ENCODE measurements around the gene COLEC12. TPM values are rescaled to one million over a fixed set of nuclear protein-coding genes. Genes with fewer than 3 reads are reported as not detected.
A peak's percentile ranks its signal among the peaks of the same experiment; 100 is the strongest.

Gene COLEC12
- total and polyA plus RNA-seq, 2 experiments from 2014 or later: 19.4 to 25.9 TPM

DNA sequence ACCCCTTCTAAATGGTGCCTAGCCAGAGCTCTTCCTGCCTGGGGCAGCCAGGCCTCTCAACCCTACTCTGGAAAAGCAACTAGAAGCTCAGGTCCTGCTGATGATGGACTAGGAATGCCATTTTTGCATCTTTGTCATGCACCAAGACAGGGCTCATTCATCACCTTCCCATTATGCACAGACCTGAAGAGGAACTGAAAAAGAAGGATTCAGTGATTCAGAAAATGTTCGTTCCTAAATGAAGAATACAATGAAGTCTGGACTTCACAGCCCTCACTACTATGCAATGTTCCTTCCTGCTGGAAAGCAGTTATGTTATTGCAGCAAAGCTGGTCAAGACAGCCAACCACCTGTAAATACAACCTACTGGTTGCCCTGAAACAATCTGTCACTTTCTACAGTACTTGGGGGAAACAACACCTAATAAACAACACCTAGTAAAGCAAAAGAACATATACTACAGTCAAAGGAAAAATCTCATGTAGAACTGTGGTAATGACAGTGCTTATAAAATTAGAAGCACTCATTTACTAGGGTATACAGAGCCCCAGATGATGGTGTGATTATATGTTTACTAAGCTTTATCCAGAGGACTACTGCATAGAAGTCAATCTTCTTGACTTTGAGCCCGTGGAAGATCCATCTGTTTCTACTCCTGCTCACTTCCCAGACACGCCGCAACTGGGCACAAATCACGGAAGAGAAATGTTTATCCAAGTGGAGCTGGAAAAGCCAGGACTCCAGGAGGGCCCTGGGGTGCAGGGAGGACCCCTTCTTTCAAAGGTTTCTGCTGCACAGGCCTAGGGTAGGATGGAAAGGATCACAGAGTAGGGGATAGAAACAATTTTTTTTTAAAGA is 129.5 kb downstream of the COLEC12 start:
- H3K4me3 ChIP-seq: no peak overlapping the region
- no peak overlapping the region for H2AFZ ChIP-seq
- no peaks in the 10 kb centered on the region for H3K9me3 ChIP-seq (ENCODE audit: low read depth)
- no peak overlapping the region for H3K27ac ChIP-seq
- no peak overlapping the region for H3K4me2 ChIP-seq (ENCODE audit: unreplicated experiment)
- DNase-seq: no peak
- TF ChIP-seq EZH2phosphoT487 (IDR thresholded peaks at IDR 0.05; ENCODE audit: insufficient read depth, low read depth) (no peak), EZH2 (IDR thresholded peaks at IDR 0.05; ENCODE audit: insufficient read depth, poor library complexity, severe bottlenecking) (no peak)
- H3K4me1 ChIP-seq (ENCODE audit: insufficient read depth): peaks cover 1% of the 10 kb centered on the region; the same call in 1 of the 2 replicates
- no peak overlapping the region for H3K9ac ChIP-seq
- no peaks in the 10 kb centered on the region for H3K27me3 ChIP-seq (replicated peaks; ENCODE audit: insufficient read depth)
- no peaks in the 10 kb centered on the region for H3F3A ChIP-seq (ENCODE audit: insufficient read depth)
- in situ Hi-C loops (cut with MboI): no loop called here
- no peaks in the 10 kb centered on the region for H3K79me2 ChIP-seq (ENCODE audit: insufficient read depth)
- WGBS, 2 experiments (ENCODE audit: low coverage in 1 of 2, low lambda C conversion rate in 2 of 2, missing lambda C conversion rate in 2 of 2): 96% methylated on average over 5 of the region's 5 CpGs
- H3K9me2 ChIP-seq (ENCODE audit: insufficient read depth): no peaks in the 10 kb centered on the region
- no peaks in the 10 kb centered on the region for H4K20me1 ChIP-seq (ENCODE audit: insufficient read depth)
- no peaks in the 10 kb centered on the region for H3K36me3 ChIP-seq (ENCODE audit: low read depth)

DNA sequence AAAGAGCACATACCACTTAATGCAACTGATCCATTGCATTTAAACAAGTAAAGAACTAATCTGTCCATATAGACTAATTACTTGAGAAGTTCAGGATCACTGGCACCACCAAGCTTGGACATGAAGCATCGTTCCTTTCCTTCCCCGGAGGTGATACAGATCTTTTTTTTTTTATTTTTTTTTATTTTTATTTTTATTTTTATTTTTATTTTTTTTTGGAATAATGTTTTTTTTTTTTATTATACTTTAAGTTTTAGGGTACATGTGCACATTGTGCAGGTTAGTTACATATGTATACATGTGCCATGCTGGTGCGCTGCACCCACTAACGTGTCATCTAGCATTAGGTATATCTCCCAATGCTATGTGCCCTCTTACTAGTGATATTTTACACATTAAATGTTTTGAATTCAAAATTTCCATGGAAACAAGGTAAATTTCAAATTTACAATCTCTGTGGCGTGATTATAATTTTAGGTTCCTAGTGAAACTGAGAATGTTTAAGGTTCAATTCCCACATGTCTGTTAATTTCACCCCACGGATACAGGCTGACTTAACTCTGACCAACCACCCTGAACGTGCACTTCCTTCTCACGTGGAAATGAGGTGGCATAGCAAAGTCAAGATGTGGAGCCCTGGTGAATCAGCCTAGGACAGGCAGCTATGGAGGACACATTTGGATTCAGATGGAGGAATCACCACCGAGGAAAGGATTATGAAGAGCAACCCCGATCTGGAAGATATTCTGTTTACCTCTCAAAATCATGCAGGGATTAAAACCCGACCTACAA is 131.1 kb downstream of the COLEC12 start:
- in situ Hi-C loops (cut with MboI): loop anchor here (10.0 kb wide), 1 partner anchor 85 kb away; no protein-coding TSS in a partner anchor

DNA sequence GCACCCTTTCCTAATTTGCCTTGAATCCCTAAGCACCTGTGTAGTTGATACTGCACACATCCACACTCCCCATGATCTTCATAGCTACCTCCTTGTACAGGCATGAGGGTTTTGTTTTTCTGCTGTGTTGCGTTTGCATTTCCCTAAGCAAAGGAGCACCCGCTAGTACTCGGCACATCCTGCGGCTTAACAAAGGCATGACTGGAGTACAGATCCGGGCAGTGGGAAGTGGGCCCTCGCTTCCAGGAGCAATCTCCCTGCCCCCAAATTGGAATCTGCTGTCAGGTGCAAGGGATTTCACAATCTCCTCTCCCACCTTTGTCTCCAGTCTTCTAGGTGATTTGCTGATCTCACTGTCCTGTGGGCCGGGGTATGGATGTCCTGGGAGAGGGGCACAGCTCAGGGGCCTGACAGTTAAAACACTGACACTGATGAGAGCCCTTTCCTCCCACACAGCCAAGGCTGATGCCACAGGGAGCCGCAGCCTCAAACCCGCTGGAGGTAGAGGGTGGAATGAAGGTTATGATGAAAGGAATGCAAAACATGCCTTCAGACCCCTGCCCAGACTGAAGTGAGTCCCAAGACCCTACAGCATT is 133.9 kb downstream of the COLEC12 start:
- Histone ChIP-seq H3K4me3 (no peak overlapping the region), H3K27ac (no peak overlapping the region), H3K4me2 (ENCODE audit: unreplicated experiment) (no peak overlapping the region), H3K36me3 (ENCODE audit: low read depth) (no peaks in the 10 kb centered on the region), H3F3A (ENCODE audit: insufficient read depth) (peaks cover 28% of the 10 kb centered on the region), H3K27me3 (replicated peaks; ENCODE audit: insufficient read depth) (no peaks in the 10 kb centered on the region), H2AFZ (no peak overlapping the region), H3K9me2 (ENCODE audit: insufficient read depth) (no peaks in the 10 kb centered on the region), H3K9me3 (ENCODE audit: low read depth) (no peaks in the 10 kb centered on the region), H3K4me1 (ENCODE audit: insufficient read depth) (peaks cover 38% of the 10 kb centered on the region), H3K9ac (no peak overlapping the region), H3K79me2 (ENCODE audit: insufficient read depth) (no peaks in the 10 kb centered on the region), H4K20me1 (ENCODE audit: insufficient read depth) (no peaks in the 10 kb centered on the region)
- TF ChIP-seq EZH2phosphoT487 (IDR thresholded peaks at IDR 0.05; ENCODE audit: insufficient read depth, low read depth): no peak
- no peak for DNase-seq
- 97% methylated on average over 8 to 9 of the region's 9 CpGs for WGBS, 2 experiments (ENCODE audit: low coverage in 1 of 2, low lambda C conversion rate in 2 of 2, missing lambda C conversion rate in 2 of 2)
- in situ Hi-C loops (cut with MboI): loop anchor here (10.0 kb wide), 1 partner anchor 88 kb away; no protein-coding TSS in a partner anchor

More for the DNA sequence above, 131.1 kb downstream of the COLEC12 start:
- no peak overlapping the region for H3K4me3 ChIP-seq
- no peak overlapping the region for H3K27ac ChIP-seq
- no peaks in the 10 kb centered on the region for H3K9me3 ChIP-seq (ENCODE audit: low read depth)
- WGBS, 2 experiments (ENCODE audit: low coverage in 1 of 2, low lambda C conversion rate in 2 of 2, missing lambda C conversion rate in 2 of 2): 61 to 65% methylated on average over 11 of the region's 11 CpGs
- no peak overlapping the region for H2AFZ ChIP-seq
- no peak overlapping the region for H3K4me2 ChIP-seq (ENCODE audit: unreplicated experiment)
- TF ChIP-seq EZH2phosphoT487 (IDR thresholded peaks at IDR 0.05; ENCODE audit: insufficient read depth, low read depth) (no peak), EZH2 (IDR thresholded peaks at IDR 0.05; ENCODE audit: insufficient read depth, poor library complexity, severe bottlenecking) (no peak)
- DNase-seq: peak; percentile 74
- no peak overlapping the region for H3K9ac ChIP-seq
- H3K27me3 ChIP-seq (replicated peaks; ENCODE audit: insufficient read depth): no peaks in the 10 kb centered on the region
- peaks cover 12% of the 10 kb centered on the region for H3K4me1 ChIP-seq (ENCODE audit: insufficient read depth)
- H3K36me3 ChIP-seq (ENCODE audit: low read depth): no peaks in the 10 kb centered on the region
- no peaks in the 10 kb centered on the region for H3K9me2 ChIP-seq (ENCODE audit: insufficient read depth)
- H3F3A ChIP-seq (ENCODE audit: insufficient read depth): peaks cover 2% of the 10 kb centered on the region; the same call in 1 of the 2 replicates
- no peaks in the 10 kb centered on the region for H3K79me2 ChIP-seq (ENCODE audit: insufficient read depth)
- no peaks in the 10 kb centered on the region for H4K20me1 ChIP-seq (ENCODE audit: insufficient read depth)

DNA sequence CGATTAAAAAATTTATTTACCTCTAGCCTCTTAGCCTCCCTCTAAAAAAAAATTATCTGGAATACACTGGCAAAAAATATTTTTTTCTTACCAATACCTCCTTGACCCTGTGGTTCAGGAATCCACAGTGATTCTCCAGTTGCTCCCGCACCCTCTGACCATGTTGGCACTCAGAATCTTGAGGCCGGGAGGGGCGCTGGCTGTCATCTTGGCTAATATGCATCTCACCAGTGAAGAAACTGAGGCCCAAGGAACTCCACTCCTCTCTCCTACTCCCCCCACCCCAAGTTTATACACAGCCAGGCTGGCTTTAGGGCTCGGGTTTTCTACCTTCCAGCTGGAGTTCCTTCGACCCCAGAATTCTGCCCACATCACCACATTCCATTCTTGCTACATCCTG is 134.8 kb downstream of the COLEC12 start:
- Histone ChIP-seq H3F3A (ENCODE audit: insufficient read depth) (peaks cover 36% of the 10 kb centered on the region), H3K27me3 (replicated peaks; ENCODE audit: insufficient read depth) (no peaks in the 10 kb centered on the region), H3K9ac (no peak overlapping the region), H3K4me2 (ENCODE audit: unreplicated experiment) (no peak overlapping the region), H2AFZ (no peak overlapping the region), H3K4me1 (ENCODE audit: insufficient read depth) (peaks cover 47% of the 10 kb centered on the region), H3K36me3 (ENCODE audit: low read depth) (no peaks in the 10 kb centered on the region), H3K9me3 (ENCODE audit: low read depth) (no peaks in the 10 kb centered on the region), H3K27ac (no peak overlapping the region), H3K9me2 (ENCODE audit: insufficient read depth) (0 out of 2 replicates have a peak, but pooled peaks cover 4% of the 10 kb centered on the region), H4K20me1 (ENCODE audit: insufficient read depth) (no peaks in the 10 kb centered on the region), H3K79me2 (ENCODE audit: insufficient read depth) (no peaks in the 10 kb centered on the region), H3K4me3 (no peak overlapping the region)
- in situ Hi-C loops (cut with MboI): loop anchor here (10.0 kb wide), 1 partner anchor 89 kb away; no protein-coding TSS in a partner anchor
- TF ChIP-seq EZH2phosphoT487 (IDR thresholded peaks at IDR 0.05; ENCODE audit: insufficient read depth, low read depth) (no peak), EZH2 (IDR thresholded peaks at IDR 0.05; ENCODE audit: insufficient read depth, poor library complexity, severe bottlenecking) (no peak)
- 90 to 99% methylated on average over 6 of the region's 6 CpGs for WGBS, 2 experiments (ENCODE audit: low coverage in 1 of 2, low lambda C conversion rate in 2 of 2, missing lambda C conversion rate in 2 of 2)
- no peak for DNase-seq

All from GM23248 (cell line).